ENCODE data around the gene UBA5.
"Not testable (repeated sequence)": the region's sequence is repeated elsewhere in the genome, so short reads cannot be mapped to it uniquely, and the experiment has no call there.

UBA5 gene

GRCh38 chr3:132660052-132660810, at the start of gene UBA5:
Gene UBA5 (plus strand): TSS chr3:132660329. CDS start chr3:132660538, 209 bp downstream.
- peak; percentile 69 to 85 (median 83) for DNase-seq

- DNase-seq = not testable (repeated sequence)
These were observed 44.8 kb upstream of the UBA5 start for GRCh38 chr3:132615301-132615700.

- peak in 1 of 3 experiments; percentile 38 for DNase-seq
These were observed 44.2 kb upstream of the UBA5 start for GRCh38 chr3:132615881-132616280.

GRCh38 chr3:132616780-132617179, 43.3 kb upstream of the UBA5 start:
- no peak for DNase-seq

- no peak for DNase-seq
These were observed 38.0 kb upstream of the UBA5 start for GRCh38 chr3:132622148-132622547.

- no peak for DNase-seq
These were observed 37.4 kb upstream of the UBA5 start for GRCh38 chr3:132622761-132623160.

GRCh38 chr3:132623646-132624045, 36.5 kb upstream of the UBA5 start:
- DNase-seq = no peak

- no peak for DNase-seq
These were observed 35.3 kb upstream of the UBA5 start for GRCh38 chr3:132624790-132625189.

GRCh38 chr3:132625613-132626012, 34.5 kb upstream of the UBA5 start:
- no peak for DNase-seq

GRCh38 chr3:132626955-132627354, 33.2 kb upstream of the UBA5 start:
- DNase-seq = no peak

GRCh38 chr3:132628157-132628556, 32.0 kb upstream of the UBA5 start:
- DNase-seq = no peak

- DNase-seq = no peak
These were observed 30.2 kb upstream of the UBA5 start for GRCh38 chr3:132629928-132630327.

GRCh38 chr3:132630612-132631011, 29.5 kb upstream of the UBA5 start:
- DNase-seq = no peak

- DNase-seq = no peak
These were observed 25.1 kb upstream of the UBA5 start for GRCh38 chr3:132635052-132635451.

- DNase-seq = no peak
These were observed 22.5 kb upstream of the UBA5 start for GRCh38 chr3:132637590-132637989.

GRCh38 chr3:132638706-132639105, 21.4 kb upstream of the UBA5 start:
- no peak for DNase-seq

GRCh38 chr3:132641427-132641826, 18.7 kb upstream of the UBA5 start:
- DNase-seq = not testable (repeated sequence)

GRCh38 chr3:132641837-132642538, 18.1 kb upstream of the UBA5 start:
- DNase-seq = peak; percentile 8 to 76 (median 68)

- DNase-seq = no peak
These were observed 17.6 kb upstream of the UBA5 start for GRCh38 chr3:132642539-132642847.

- no peak for DNase-seq
These were observed 16.8 kb upstream of the UBA5 start for GRCh38 chr3:132643366-132643765.

GRCh38 chr3:132645058-132645457, 15.1 kb upstream of the UBA5 start:
- DNase-seq = no peak

- no peak for DNase-seq
These were observed 10.0 kb upstream of the UBA5 start for GRCh38 chr3:132650153-132650552.

- DNase-seq = peak in 1 of 3 experiments; percentile 21
These were observed 7.4 kb upstream of the UBA5 start for GRCh38 chr3:132652640-132653270.

GRCh38 chr3:132654190-132654589, 5.9 kb upstream of the UBA5 start:
- DNase-seq = peak; percentile 61 to 94 (median 93)
